SK-N-SH treated with all-trans-retinoic acid at 6 μM for 48 hours (cell line): ENCODE data around the gene SF3A1.

Experiments
- ATAC-seq: fragments of 200-7000 bp; cut with Tn5 transposase; 3 replicates; pipeline ENCODE4 v1.9.1; 2020; ENCODE audit warnings: mild to moderate bottlenecking, moderate library complexity
- ARNTL ChIP-seq: fragments of 450-650 bp; formaldehyde crosslinking; IDR thresholded peaks from 2 replicates; pipeline ENCODE4 v1.5.0; 2020; ENCODE audit warnings: low read depth, mild to moderate bottlenecking, moderate library complexity, borderline replicate concordance
- BACH2 ChIP-seq: fragments of 250-450 bp; sonication (Bioruptor Pico); IDR thresholded peaks from 2 replicates; pipeline ENCODE4 v1.9.0; 2021; ENCODE audit warnings: mild to moderate bottlenecking, borderline replicate concordance
- ESRRG ChIP-seq: fragments of 250-450 bp; sonication (Bioruptor Pico); IDR thresholded peaks from 2 replicates; pipeline ENCODE4 v1.6.1; 2021; ENCODE audit warnings: mild to moderate bottlenecking
- GLIS3 ChIP-seq: fragments of 250-450 bp; sonication (Bioruptor Pico); IDR thresholded peaks from 2 replicates; pipeline ENCODE4 v1.5.0; 2020; ENCODE audit warnings: mild to moderate bottlenecking, moderate library complexity
- ISL1 ChIP-seq: fragments of 250-450 bp; sonication (Bioruptor Pico); IDR thresholded peaks from 2 replicates; pipeline ENCODE4 v2.1.2; 2022; ENCODE audit warnings: mild to moderate bottlenecking, moderate library complexity
- OSR1 ChIP-seq: fragments of 250-450 bp; sonication (Bioruptor Pico); IDR thresholded peaks from 2 replicates; pipeline ENCODE4 v1.8.0; 2022; ENCODE audit warnings: moderate library complexity, mild to moderate bottlenecking, inconsistent platforms
- PPARA ChIP-seq: fragments of 250-450 bp; sonication (Bioruptor Pico); IDR thresholded peaks from 2 replicates; pipeline ENCODE4 v1.5.0; 2020; ENCODE audit warnings: mild to moderate bottlenecking, borderline replicate concordance
- SNAI2 ChIP-seq: fragments of 250-450 bp; sonication (Bioruptor Pico); IDR thresholded peaks from 2 replicates; pipeline ENCODE4 v1.5.0; 2020; ENCODE audit warnings: mild to moderate bottlenecking, moderate library complexity
- TCF4 ChIP-seq: fragments of 250-450 bp; sonication (Bioruptor Pico); IDR thresholded peaks from 2 replicates; pipeline ENCODE4 v1.8.0; 2021; ENCODE audit warnings: mild to moderate bottlenecking, moderate library complexity, borderline replicate concordance
- ZC3H10 ChIP-seq: fragments of 250-450 bp; sonication (Bioruptor Pico); IDR thresholded peaks from 2 replicates; pipeline ENCODE4 v1.5.1; 2021; ENCODE audit warnings: mild to moderate bottlenecking, moderate library complexity
- ZNF565 ChIP-seq: fragments of 450-650 bp; formaldehyde crosslinking; conservative IDR thresholded peaks from 2 replicates; pipeline ENCODE4 v1.5.0; 2020; ENCODE audit warnings: low read depth, mild to moderate bottlenecking, moderate library complexity
- ZNF70 ChIP-seq: fragments of 450-650 bp; formaldehyde crosslinking; IDR thresholded peaks from 2 replicates; pipeline ENCODE4 v1.5.0; 2020; ENCODE audit warnings: mild to moderate bottlenecking, moderate library complexity
- ZNF8 ChIP-seq: fragments of 450-650 bp; formaldehyde crosslinking; IDR thresholded peaks from 2 replicates; pipeline ENCODE4 v1.5.0; 2020; ENCODE audit warnings: mild to moderate bottlenecking, moderate library complexity
- TF ChIP-seq, protein P1 (sequence below): fragments of 250-450 bp; sonication (Bioruptor Pico); IDR thresholded peaks from 2 replicates; pipeline ENCODE4 v1.8.0; 2020; ENCODE audit warnings: mild to moderate bottlenecking, moderate library complexity, borderline replicate concordance
- TF ChIP-seq, protein P2 (sequence below): fragments of 250-450 bp; sonication (Bioruptor Pico); IDR thresholded peaks from 2 replicates; pipeline ENCODE4 v1.8.0; 2021; ENCODE audit warnings: low read depth, mild to moderate bottlenecking, moderate library complexity, borderline replicate concordance
- TF ChIP-seq, protein P3 (sequence below): fragments of 250-450 bp; sonication (Bioruptor Pico); IDR thresholded peaks from 2 replicates; pipeline ENCODE4 v1.5.1; 2020; ENCODE audit warnings: low read depth, mild to moderate bottlenecking, moderate library complexity
- TF ChIP-seq, protein P4 (sequence below): fragments of 250-450 bp; sonication (Bioruptor Pico); IDR thresholded peaks from 2 replicates; pipeline ENCODE4 v1.5.0; 2020; ENCODE audit warnings: mild to moderate bottlenecking, moderate library complexity

Gene SF3A1, protein sequence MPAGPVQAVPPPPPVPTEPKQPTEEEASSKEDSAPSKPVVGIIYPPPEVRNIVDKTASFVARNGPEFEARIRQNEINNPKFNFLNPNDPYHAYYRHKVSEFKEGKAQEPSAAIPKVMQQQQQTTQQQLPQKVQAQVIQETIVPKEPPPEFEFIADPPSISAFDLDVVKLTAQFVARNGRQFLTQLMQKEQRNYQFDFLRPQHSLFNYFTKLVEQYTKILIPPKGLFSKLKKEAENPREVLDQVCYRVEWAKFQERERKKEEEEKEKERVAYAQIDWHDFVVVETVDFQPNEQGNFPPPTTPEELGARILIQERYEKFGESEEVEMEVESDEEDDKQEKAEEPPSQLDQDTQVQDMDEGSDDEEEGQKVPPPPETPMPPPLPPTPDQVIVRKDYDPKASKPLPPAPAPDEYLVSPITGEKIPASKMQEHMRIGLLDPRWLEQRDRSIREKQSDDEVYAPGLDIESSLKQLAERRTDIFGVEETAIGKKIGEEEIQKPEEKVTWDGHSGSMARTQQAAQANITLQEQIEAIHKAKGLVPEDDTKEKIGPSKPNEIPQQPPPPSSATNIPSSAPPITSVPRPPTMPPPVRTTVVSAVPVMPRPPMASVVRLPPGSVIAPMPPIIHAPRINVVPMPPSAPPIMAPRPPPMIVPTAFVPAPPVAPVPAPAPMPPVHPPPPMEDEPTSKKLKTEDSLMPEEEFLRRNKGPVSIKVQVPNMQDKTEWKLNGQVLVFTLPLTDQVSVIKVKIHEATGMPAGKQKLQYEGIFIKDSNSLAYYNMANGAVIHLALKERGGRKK

DNA sequence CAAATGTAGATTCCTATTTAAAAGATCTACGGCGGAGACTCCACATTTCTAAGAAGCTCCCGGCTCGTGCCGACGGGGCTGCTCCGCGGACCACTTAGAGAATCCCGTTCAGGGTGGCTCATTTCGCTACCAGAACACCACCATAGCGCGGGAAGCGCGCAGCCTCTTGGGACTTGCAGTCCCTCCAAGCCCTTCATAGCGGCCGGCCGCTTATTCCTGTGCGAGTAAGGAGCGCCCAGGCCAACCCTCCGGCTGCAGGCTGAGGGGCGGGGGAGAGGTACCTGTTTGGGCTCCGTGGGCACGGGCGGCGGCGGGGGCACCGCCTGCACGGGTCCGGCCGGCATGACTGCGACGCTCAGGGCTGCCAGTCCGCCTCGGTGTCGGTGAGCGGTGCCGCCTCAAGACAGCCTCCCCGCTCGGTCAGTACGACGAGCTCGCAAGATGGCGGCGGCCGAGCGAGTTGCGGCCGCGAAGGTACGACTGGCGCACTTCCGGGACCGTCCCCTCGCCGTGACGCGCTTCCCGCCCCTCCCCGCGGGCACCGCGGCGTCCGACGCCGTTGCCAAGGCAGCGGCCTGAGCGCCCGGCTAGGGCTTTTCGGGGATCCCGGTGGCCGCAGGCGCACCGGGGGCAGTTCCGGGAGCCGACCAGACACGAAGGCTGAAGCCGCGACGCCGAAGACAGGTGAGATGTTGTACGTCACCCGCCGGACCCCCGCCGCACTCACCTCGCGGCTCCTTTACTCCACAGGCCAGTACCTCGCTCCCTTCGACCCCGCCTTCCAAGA lies at the start of gene SF3A1, which contains the start of gene CCDC157:
TSS of gene SF3A1 (minus strand) at position 446 of the 787 bp plus-strand sequence. CDS start at position 344, 102 bp downstream.
TSS of gene CCDC157 (plus strand) at position 559 of the 787 bp plus-strand sequence. CDS start 8,994 bp downstream, outside the sequence.
- no peak for TF ChIP-seq ZNF565
- no peak for TF ChIP-seq ZC3H10 (CRISPR knock-in tag)
- TF ChIP-seq, protein P1, sequence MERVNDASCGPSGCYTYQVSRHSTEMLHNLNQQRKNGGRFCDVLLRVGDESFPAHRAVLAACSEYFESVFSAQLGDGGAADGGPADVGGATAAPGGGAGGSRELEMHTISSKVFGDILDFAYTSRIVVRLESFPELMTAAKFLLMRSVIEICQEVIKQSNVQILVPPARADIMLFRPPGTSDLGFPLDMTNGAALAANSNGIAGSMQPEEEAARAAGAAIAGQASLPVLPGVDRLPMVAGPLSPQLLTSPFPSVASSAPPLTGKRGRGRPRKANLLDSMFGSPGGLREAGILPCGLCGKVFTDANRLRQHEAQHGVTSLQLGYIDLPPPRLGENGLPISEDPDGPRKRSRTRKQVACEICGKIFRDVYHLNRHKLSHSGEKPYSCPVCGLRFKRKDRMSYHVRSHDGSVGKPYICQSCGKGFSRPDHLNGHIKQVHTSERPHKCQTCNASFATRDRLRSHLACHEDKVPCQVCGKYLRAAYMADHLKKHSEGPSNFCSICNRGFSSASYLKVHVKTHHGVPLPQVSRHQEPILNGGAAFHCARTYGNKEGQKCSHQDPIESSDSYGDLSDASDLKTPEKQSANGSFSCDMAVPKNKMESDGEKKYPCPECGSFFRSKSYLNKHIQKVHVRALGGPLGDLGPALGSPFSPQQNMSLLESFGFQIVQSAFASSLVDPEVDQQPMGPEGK (CRISPR knock-in tag) = no peak
- TF ChIP-seq TCF4 (CRISPR knock-in tag) = no peak
- no peak for TF ChIP-seq PPARA (CRISPR knock-in tag)
- TF ChIP-seq, protein P2, sequence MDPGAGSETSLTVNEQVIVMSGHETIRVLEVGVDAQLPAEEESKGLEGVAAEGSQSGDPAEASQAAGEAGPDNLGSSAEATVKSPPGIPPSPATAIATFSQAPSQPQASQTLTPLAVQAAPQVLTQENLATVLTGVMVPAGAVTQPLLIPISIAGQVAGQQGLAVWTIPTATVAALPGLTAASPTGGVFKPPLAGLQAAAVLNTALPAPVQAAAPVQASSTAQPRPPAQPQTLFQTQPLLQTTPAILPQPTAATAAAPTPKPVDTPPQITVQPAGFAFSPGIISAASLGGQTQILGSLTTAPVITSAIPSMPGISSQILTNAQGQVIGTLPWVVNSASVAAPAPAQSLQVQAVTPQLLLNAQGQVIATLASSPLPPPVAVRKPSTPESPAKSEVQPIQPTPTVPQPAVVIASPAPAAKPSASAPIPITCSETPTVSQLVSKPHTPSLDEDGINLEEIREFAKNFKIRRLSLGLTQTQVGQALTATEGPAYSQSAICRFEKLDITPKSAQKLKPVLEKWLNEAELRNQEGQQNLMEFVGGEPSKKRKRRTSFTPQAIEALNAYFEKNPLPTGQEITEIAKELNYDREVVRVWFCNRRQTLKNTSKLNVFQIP = no peak
- ATAC-seq = peak; percentile 97

DNA sequence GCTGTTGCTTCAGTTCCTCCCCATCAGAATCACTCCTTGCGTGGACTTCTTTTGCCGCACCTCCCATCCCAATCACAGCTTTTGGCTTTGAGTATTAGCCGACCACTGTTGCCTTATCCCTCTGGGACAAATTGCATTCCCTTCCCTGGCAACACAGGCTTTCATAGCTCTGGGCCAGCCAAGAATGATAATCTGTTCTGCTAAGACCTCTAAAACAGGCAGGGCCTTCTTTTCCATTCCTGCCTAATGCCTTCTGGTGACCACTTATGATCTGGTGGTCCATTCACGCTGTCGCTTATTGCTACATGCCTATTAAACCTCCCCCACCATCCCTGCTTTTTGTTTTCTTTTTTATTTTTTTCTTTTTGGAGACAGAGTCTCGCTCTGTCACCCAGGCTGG lies 49.7 kb upstream of the SF3A1 start:
- TF ChIP-seq ZNF565 (no peak), GLIS3 (no peak), SNAI2 (CRISPR knock-in tag) (no peak)
- TF ChIP-seq, all 23 proteins: peak for 0
- ATAC-seq = no peak

DNA sequence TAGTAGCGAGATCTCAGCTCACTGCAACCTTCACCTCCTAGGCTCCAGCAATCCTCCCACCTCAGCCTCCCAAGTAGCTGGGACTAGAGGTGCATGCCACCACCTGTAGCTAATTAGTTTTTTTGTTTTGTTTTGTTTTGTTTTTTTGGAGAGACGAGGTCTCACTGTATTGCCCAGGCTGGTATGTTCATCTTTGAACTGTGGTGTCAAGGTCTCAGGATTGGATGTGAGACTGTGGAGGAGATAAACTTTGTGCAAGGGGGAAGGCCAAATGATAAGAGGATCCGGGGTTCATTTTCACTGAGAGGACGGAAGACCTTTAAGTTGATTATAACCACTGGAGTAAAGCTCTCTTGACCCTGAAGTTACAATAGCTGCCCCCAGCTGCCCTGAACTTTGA lies 49.0 kb upstream of the SF3A1 start:
- TF ChIP-seq OSR1 (CRISPR knock-in tag) = no peak
- no peak for TF ChIP-seq ARNTL (CRISPR knock-in tag)
- no peak for TF ChIP-seq ESRRG (CRISPR knock-in tag)
- no peak for TF ChIP-seq ISL1 (CRISPR knock-in tag)
- TF ChIP-seq, protein P3, sequence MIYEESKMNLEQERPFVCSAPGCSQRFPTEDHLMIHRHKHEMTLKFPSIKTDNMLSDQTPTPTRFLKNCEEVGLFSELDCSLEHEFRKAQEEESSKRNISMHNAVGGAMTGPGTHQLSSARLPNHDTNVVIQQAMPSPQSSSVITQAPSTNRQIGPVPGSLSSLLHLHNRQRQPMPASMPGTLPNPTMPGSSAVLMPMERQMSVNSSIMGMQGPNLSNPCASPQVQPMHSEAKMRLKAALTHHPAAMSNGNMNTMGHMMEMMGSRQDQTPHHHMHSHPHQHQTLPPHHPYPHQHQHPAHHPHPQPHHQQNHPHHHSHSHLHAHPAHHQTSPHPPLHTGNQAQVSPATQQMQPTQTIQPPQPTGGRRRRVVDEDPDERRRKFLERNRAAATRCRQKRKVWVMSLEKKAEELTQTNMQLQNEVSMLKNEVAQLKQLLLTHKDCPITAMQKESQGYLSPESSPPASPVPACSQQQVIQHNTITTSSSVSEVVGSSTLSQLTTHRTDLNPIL = no peak
- no peak for TF ChIP-seq ZC3H10 (CRISPR knock-in tag)
- TF ChIP-seq ZNF565 = no peak
- TF ChIP-seq, protein P4, sequence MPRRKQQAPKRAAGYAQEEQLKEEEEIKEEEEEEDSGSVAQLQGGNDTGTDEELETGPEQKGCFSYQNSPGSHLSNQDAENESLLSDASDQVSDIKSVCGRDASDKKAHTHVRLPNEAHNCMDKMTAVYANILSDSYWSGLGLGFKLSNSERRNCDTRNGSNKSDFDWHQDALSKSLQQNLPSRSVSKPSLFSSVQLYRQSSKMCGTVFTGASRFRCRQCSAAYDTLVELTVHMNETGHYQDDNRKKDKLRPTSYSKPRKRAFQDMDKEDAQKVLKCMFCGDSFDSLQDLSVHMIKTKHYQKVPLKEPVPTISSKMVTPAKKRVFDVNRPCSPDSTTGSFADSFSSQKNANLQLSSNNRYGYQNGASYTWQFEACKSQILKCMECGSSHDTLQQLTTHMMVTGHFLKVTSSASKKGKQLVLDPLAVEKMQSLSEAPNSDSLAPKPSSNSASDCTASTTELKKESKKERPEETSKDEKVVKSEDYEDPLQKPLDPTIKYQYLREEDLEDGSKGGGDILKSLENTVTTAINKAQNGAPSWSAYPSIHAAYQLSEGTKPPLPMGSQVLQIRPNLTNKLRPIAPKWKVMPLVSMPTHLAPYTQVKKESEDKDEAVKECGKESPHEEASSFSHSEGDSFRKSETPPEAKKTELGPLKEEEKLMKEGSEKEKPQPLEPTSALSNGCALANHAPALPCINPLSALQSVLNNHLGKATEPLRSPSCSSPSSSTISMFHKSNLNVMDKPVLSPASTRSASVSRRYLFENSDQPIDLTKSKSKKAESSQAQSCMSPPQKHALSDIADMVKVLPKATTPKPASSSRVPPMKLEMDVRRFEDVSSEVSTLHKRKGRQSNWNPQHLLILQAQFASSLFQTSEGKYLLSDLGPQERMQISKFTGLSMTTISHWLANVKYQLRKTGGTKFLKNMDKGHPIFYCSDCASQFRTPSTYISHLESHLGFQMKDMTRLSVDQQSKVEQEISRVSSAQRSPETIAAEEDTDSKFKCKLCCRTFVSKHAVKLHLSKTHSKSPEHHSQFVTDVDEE (CRISPR knock-in tag) = no peak
- no peak for TF ChIP-seq BACH2 (CRISPR knock-in tag)
- no peak for TF ChIP-seq ZNF70 (CRISPR knock-in tag)
- TF ChIP-seq, protein P1 (CRISPR knock-in tag) = no peak
- TF ChIP-seq, protein P2 = no peak
- no peak for TF ChIP-seq ZNF8
- no peak for TF ChIP-seq PPARA (CRISPR knock-in tag)
- TF ChIP-seq, all 23 proteins: peak for 0
- no peak for ATAC-seq
